T1000 (cell line): ENCODE results near the gene AGTR2.
"Not testable (repeated sequence)": the region's sequence is repeated elsewhere in the genome, so short reads cannot be mapped to it uniquely, and the experiment has no call there.

Experiments used
- DNase-seq: peaks from one replicate; lab custom pipeline; 2025; ENCODE audit warnings: mixed read lengths; lab: John Stamatoyannopoulos, UW

AGTR2 gene

GRCh38 chrX:116170511-116170910, at the start of gene AGTR2:
Gene AGTR2, plus strand, starts transcription at chrX:116170744. Its CDS starts 1,537 bp downstream, at chrX:116172281.
- DNase-seq: no peak

- no peak for DNase-seq
Observed at GRCh38 chrX:116135277-116135676, 35.3 kb upstream of the AGTR2 start.

- not testable (repeated sequence) for DNase-seq
Observed at GRCh38 chrX:116141270-116141669, 29.3 kb upstream of the AGTR2 start.

- DNase-seq: no peak
Observed at GRCh38 chrX:116142976-116143375, 27.6 kb upstream of the AGTR2 start.

GRCh38 chrX:116172976-116173375, 2.4 kb downstream of the AGTR2 start:
- DNase-seq: no peak

- no peak for DNase-seq
Observed at GRCh38 chrX:116181300-116181699, 10.8 kb downstream of the AGTR2 start.

GRCh38 chrX:116185163-116185562, 14.6 kb downstream of the AGTR2 start:
- DNase-seq: no peak

- DNase-seq: no peak
Observed at GRCh38 chrX:116194649-116195048, 24.1 kb downstream of the AGTR2 start.

GRCh38 chrX:116198235-116198634, 27.7 kb downstream of the AGTR2 start:
- no peak for DNase-seq

- DNase-seq: no peak
Observed at GRCh38 chrX:116198810-116199209, 28.3 kb downstream of the AGTR2 start.

GRCh38 chrX:116204932-116205331, 34.4 kb downstream of the AGTR2 start:
- DNase-seq: no peak

GRCh38 chrX:116213262-116213661, 42.7 kb downstream of the AGTR2 start:
- no peak for DNase-seq

- not testable (repeated sequence) for DNase-seq
Observed at GRCh38 chrX:116217080-116217479, 46.5 kb downstream of the AGTR2 start.
